Activated CD4-positive, alpha-beta T cell treated with anti-CD3 and anti-CD28 coated beads, Interleukin-2, Interleukin-6, amounts not matched to agents 100 ng/mL and 50 ng/mL, durations not matched to agents 16 hours and 8 hours (primary cell): ENCODE measurements around the gene OR6Q1.

Source experiments
- DNase-seq: peaks from one replicate; pipeline ENCODE4 v3.0.0-alpha.2; 2020

OR6Q1 gene

DNA sequence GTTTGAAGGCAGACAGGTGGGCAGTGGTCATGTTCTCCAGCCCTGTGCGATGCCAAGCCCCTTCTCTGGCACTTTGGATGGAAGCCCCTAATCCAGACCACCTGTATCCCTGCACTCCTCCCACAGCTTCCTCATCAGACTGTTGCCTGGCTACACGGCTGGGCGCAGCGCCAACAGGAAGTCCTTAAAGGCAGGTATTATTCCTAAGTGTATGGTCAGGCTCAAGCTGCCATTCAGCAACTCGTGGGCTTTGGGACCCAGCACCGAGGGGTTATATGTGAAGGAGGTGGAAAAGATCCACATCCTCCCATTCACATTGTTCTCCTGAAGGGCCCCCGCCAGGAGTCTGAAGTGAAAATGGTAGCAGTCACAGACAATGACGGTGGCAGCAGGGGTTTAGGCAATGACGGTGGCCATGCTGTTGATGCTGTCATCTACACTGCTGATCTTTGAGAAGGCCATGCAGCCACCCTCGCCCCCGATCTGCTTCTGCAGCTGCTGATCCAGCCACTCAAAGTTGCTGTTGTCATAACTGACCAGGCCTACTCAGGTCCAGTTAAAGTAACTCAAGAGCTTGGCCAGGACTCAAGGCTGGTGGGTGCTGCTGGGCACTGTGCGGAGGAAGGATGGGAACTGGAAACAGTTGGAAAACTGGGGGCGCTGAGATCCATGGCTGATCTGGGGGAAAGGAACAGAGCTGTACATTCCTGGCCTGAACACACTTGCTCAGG is 27.7 kb downstream of the OR6Q1 start:
- no peak for DNase-seq

GRCh38 chr11:58059007-58059350 is 28.2 kb downstream of the OR6Q1 start:
- no peak for DNase-seq

GRCh38 chr11:58060535-58060934 is 29.8 kb downstream of the OR6Q1 start:
- DNase-seq, result no peak

DNA sequence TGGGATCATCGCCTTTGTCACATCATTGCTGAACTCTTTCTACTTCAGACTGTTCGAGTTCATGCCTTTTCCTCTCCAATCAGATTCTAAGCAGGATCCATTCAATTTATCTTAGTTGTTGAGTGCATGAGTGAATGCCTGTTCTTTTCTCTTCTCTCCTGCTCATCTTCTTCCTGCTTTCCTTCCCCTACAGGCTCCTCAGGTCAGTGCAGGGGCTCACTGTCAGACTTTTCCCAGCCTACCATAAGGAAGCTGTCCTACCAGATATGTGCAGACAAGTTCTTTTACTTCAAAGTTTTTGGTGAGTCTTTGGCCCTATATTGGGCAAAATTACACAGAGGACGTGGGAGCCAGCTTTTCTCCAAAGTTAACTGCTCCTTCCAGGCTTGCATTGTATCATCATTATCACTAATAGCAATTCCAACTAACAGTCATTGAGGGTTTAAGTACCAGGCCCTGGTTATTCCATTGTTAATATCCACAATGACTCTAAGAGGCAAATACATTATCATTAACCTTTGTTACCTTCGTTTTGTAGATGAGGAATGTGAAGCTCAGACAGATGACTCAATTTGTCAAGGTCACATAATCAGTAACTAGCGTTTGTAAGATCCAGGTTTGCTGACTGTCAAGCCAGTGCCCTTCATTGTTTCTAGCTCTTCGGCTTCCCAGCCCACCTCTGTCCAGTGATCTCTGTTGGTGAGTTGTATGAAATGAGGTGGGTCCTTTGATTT is 30.4 kb downstream of the OR6Q1 start:
- no peak for DNase-seq

DNA sequence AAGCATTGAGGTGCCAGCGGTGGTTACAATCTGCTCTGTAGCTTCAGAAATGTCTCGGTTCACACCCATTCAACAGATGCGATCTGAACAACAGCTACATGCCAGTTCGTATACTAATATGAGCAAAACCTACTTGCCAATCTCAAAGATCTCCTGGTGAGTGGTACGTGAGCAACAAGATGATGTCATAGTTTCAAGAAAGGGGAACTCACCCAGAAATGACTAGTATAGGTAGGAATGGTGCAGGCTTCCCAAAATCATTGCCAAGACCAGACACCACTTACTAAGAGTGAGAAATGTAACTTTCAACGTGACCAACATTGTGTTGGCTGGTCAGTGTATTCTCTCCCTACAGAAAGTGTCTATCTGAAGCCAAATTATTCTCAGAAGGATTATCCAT is 31.1 kb downstream of the OR6Q1 start:
- DNase-seq, result no peak

DNA sequence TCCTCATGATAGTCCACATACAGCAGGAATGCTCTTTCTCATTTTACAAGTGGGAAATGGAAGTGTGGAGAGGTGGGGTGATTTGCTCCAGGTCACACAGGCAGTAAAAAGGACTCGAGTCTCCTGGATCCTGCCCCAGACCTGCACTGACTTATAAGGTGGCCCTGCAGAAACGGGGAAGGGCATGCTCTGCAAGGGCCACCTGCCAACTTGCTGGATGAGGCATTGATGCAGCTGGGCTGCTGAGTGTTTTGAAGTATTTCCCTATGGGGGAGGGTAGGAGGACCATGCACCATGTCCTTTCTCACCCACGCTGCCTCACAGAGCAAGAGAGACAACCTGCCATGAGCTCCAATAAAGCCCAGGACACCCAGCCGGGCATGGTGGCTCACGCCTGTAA is 36.9 kb downstream of the OR6Q1 start:
- DNase-seq, result no peak

GRCh38 chr11:58068655-58069054 is 37.9 kb downstream of the OR6Q1 start:
- DNase-seq, result no peak

GRCh38 chr11:58070585-58070984 is 39.8 kb downstream of the OR6Q1 start:
- DNase-seq, result no peak

GRCh38 chr11:58075781-58076180 is 45.0 kb downstream of the OR6Q1 start:
- DNase-seq, result no peak
